ENCODE measurements around the gene CARD9. TPM values are rescaled to one million over a fixed set of nuclear protein-coding genes. Genes with fewer than 3 reads are reported as not detected.
"Not testable (repeated sequence)": the region's sequence is repeated elsewhere in the genome, so short reads cannot be mapped to it uniquely, and the experiment has no call there.

CARD9 gene
- total RNA-seq, 4 donors from 2014 or later, result 2.4 to 4.2 (median 3.2) TPM

GRCh38 chr9:136409557-136410455 lies 36.3 kb upstream of the CARD9 start:
- TF ChIP-seq CTCF (IDR thresholded peaks at IDR 0.05) (no peak), POLR2A (IDR thresholded peaks at IDR 0.05) (no peak)
- H3K4me3 ChIP-seq (ENCODE audit: low read depth, poor library complexity, severe bottlenecking), result peak overlapping the region; percentile 45
- DNase-seq (ENCODE audit: low spot score in 2 of 2), result peak in 1 of 2 donors; percentile 90
- intact Hi-C loops (cut with DNase I; ENCODE audit: low total_unique reads), result no loop called here
- WGBS, 2 donors, result 12 to 15% methylated on average over 33 to 42 of the region's 71 CpGs

- no peak for TF ChIP-seq CTCF (IDR thresholded peaks at IDR 0.05)
- TF ChIP-seq POLR2A (IDR thresholded peaks at IDR 0.05), result no peak
- no peak for DNase-seq (ENCODE audit: low spot score in 2 of 2)
- WGBS, 2 donors, result 83 to 91% methylated on average over 7 of the region's 7 CpGs
- intact Hi-C loops (cut with DNase I; ENCODE audit: low total_unique reads), result no loop called here
- no peak overlapping the region for H3K4me3 ChIP-seq (ENCODE audit: low read depth, poor library complexity, severe bottlenecking)
Measured at GRCh38 chr9:136407911-136408310, 34.4 kb upstream of the CARD9 start.

- intact Hi-C loops (cut with DNase I; ENCODE audit: low total_unique reads); H3K4me3 ChIP-seq (ENCODE audit: low read depth, poor library complexity, severe bottlenecking); DNase-seq (ENCODE audit: low spot score in 2 of 2): not testable (repeated sequence)
- WGBS, 2 donors, result 88 to 93% methylated on average over 19 to 28 of the region's 28 CpGs
Measured at GRCh38 chr9:136407061-136407460, 33.6 kb upstream of the CARD9 start.

- H3K4me3 ChIP-seq (ENCODE audit: low read depth, poor library complexity, severe bottlenecking); DNase-seq (ENCODE audit: low spot score in 2 of 2); intact Hi-C loops (cut with DNase I; ENCODE audit: low total_unique reads): not testable (repeated sequence)
- 84 to 85% methylated on average over 10 of the region's 10 CpGs for WGBS, 2 donors
Measured at GRCh38 chr9:136405904-136406303, 32.4 kb upstream of the CARD9 start.

DNA sequence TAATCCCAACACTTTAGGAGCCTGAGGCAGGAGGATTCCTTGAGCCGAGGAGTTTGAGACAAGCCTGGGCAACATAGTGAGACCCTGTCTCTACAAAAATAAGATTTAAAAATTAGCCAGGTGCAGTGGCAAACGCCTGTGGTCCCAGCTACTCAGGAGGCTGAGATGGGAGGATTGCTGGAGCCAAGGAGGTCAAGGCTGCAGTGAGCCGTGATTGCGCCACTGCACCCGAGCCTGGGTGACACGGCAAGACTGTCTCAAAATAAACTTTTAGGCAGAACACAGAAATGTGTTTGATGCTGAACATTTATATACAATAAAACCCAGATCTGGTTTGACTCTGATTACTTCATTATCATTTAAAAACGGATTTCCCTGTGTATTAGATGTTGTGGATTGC lies 32.0 kb upstream of the CARD9 start:
- intact Hi-C loops (cut with DNase I; ENCODE audit: low total_unique reads), result no loop called here
- no peak for TF ChIP-seq POLR2A (IDR thresholded peaks at IDR 0.05)
- TF ChIP-seq CTCF (IDR thresholded peaks at IDR 0.05), result no peak
- no peak for DNase-seq (ENCODE audit: low spot score in 2 of 2)
- H3K4me3 ChIP-seq (ENCODE audit: low read depth, poor library complexity, severe bottlenecking), result no peak overlapping the region
- 63 to 67% methylated on average over 7 of the region's 7 CpGs for WGBS, 2 donors

GRCh38 chr9:136404801-136405136 lies 31.3 kb upstream of the CARD9 start:
- 63 to 68% methylated on average over 14 of the region's 14 CpGs for WGBS, 2 donors
- no peak for DNase-seq (ENCODE audit: low spot score in 2 of 2)

More at GRCh38 chr9:136404801-136405136, 31.3 kb upstream of the CARD9 start:
- TF ChIP-seq CTCF (IDR thresholded peaks at IDR 0.05), result no peak
- TF ChIP-seq POLR2A (IDR thresholded peaks at IDR 0.05), result no peak
- intact Hi-C loops (cut with DNase I; ENCODE audit: low total_unique reads), result no loop called here
- H3K4me3 ChIP-seq (ENCODE audit: low read depth, poor library complexity, severe bottlenecking), result no peak overlapping the region
